DMS114 treated with DMSO at 0.1 percent for 48 hours (cell line): ENCODE results near the gene BRD3OS.

Experiments
- DNase-seq: peaks from one replicate; lab custom pipeline; 2025; ENCODE audit not compliant: unreplicated experiment; lab: John Stamatoyannopoulos, UW

Gene BRD3OS

GRCh38 chr9:134004131-134004873 is 21.0 kb upstream of the BRD3OS start:
- no peak for DNase-seq

DNA sequence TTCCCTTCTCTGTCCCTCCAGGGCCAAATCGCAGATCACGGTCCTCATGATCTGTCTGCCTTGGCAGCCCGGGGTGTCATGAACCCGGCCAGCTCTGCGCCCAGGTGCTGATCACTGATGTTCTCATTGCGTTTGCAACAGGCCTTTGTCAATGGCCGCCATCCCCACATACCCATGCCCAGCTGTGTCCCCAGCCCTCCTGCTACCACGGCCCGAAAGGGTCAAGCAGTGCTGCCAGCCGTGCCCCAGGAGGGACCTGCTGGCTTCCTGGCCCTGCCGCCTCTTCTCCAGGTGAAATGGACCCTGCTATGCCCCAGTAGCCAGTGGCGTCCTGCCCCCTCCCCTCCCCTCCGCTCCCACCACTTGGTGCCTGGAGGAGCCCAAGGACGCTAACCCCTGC is 20.4 kb upstream of the BRD3OS start:
- DNase-seq, result no peak

DNA sequence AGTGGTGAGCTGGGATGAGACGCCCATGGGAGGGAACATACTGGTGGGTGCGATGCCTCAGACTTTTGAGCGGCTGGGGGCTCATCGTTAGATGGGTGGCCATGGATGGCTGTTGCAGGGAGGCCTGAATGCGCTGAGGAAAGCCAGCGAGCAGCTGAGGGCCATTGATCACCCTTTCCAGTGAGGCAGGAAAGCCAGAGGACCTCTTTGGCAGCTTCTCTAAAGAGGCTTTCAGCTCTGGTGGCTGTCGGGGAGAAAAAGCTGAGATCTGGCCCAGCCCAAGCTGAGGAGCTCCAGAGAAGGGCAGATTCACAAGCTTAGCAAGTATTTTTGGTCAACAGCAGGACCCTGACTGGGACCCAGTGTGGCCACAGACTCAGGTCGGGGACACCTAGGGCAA is 19.9 kb upstream of the BRD3OS start:
- no peak for DNase-seq

DNA sequence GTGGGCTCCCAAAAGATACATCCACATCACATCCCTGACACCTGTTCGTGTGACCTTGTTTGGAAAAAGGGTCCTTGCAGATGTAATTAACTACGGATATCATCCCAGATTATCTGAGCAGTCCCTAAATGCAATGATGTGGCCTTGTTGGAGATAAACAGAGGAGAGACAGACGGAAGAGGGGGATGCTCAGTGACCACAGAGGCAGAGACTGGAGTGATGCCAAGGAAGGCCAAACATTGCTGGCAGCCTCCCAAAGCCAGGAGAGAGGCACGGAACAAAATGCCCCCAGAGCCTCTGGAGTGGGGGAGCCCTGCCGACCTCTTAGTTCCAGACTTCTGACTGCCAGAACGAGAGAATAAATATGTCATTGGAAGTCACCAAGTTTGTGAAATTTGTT is 18.1 kb upstream of the BRD3OS start:
- no peak for DNase-seq

DNA sequence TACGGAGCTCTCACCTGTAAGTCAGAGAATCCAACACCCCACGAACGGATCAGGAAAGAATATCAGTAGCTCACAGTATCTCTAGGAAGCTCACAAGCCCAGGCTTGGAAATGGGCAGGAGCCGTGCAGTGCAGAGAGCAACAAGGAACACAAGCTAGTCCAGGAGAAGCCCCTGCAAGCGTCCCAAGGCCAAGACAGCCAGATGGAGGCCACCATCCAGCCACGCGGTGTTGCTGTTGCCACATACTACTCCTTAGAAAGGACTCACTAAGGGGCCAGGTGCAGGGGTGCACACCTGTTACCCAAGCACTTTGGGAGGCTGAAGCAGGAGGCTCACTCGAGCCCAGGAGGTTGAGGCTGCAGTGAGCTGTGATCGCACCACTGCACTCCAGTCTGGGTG is 17.7 kb upstream of the BRD3OS start:
- DNase-seq, result no peak

GRCh38 chr9:134010310-134011173 is 14.7 kb upstream of the BRD3OS start:
- DNase-seq, result no peak

- DNase-seq, result no peak
Observed at GRCh38 chr9:134011401-134011800, 13.9 kb upstream of the BRD3OS start.

DNA sequence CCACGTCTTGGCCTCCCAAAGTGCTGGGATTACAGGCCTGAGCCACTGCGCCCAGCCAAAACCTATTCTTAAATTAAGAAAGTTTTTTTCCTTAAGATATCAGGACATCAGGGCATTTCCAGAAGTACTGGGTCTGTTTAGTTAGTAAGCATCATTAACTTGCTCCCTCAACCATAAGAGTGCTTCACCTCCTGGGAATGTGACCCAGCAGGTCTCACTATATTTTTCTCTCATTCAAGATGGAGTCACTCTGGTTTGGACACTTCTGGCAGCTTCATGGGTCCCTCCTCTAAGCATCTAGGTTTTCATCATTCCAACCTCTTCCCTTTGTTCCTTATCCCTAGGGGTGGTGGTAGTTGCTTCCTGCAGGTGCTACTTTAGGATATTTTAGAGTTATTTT is 10.3 kb upstream of the BRD3OS start:
- DNase-seq, result no peak

DNA sequence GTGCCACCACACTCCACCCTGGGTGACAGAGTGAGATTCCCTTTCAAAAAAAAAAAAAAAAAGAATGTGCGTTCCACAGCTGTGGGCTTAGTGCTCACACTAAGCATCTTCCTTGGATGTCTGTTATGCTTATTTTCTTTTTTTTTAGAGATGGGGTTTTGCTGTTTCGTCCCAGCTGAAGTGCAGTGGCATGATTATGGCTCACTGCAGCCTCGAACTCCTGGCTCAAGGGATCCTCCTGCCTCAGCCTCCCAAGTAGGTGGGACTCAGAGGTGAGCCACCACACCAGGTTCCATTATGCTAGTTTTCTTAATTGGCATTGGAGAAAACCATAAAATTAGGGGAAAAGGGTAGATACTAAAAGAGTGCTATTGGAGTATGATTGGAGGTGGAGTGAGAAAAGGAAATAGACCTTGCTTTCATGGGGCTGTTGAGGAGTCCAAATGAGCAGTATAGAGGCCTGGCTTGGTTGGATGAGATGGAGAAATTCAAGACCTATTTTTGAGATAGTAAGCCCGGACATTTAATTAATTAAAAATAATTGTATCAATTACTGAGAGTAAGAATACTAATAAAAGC is 978 bp upstream of the BRD3OS start:
- DNase-seq, result no peak

DNA sequence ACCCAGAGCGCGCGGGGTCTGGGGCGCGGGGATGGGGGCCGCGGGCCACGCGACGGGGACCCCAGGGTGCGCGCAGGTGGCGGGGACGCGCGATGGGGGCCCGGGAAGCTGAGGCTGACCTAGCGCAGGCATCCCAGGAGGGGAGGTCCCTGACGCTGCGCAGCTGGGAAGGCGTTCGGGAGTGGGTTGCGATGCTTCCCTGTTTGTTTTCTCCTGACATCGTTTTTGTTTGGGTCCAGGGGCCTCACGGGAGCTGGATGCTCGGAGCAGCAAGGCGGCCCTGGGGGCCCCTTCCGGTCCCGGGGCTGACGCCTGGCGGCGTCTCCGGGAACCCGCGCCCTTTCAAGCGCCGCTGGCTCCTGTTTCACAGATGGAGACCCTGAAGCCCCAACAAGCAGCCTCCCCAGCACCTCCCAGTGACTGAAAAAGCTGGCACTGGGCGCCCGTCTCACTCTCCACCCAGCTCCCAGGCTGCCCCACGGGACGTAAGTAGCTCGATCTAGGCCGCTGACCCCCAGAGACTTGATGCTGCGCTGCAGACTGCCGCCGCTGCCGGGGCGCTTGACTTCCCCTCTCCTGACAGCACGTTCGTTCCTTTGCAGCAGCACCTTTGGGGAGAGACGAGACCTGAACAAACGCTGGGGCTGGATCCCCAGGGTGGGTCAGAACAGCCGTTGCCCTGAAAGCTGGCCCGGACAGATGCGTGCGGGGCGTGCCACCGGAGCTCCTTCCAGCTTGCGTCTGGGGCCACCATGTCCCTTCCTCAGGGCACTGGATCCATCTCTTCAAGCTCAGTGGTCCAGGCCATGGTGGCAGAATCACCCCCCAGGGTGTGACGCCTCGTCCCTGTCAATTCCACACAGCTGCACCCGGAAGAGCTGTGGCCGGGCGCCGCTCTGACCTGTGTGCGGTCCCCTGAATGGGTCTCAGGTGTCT is 593 bp downstream of the BRD3OS start:
- DNase-seq, result peak; percentile 16

GRCh38 chr9:134026581-134026980 is 1.3 kb downstream of the BRD3OS start:
- no peak for DNase-seq

- DNase-seq, result no peak
Observed at GRCh38 chr9:134026981-134027380, 1.7 kb downstream of the BRD3OS start.

DNA sequence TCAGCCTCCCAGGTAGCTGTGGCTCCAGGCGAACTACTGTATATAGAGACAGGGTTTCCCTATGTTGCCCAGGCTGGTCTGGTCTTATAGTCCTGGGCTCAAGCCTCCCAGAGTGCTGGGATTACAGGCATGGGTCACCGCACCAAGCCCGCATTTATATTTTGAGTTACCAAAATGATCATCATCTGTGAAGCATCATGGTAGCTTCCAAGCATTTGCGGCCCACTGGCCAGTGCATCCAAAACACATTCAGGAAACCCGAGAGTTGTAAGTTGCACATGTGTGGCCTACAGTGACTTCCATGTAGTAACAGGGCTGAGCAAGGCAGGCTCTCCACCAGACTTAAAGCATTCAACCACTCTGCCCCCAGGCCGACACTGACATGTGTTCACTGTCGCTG is 2.3 kb downstream of the BRD3OS start:
- no peak for DNase-seq

- DNase-seq, result no peak
Observed at GRCh38 chr9:134028076-134028475, 2.8 kb downstream of the BRD3OS start.

- DNase-seq, result no peak
Observed at GRCh38 chr9:134028575-134029247, 3.4 kb downstream of the BRD3OS start.

GRCh38 chr9:134029248-134030226 is 4.3 kb downstream of the BRD3OS start:
- no peak for DNase-seq

DNA sequence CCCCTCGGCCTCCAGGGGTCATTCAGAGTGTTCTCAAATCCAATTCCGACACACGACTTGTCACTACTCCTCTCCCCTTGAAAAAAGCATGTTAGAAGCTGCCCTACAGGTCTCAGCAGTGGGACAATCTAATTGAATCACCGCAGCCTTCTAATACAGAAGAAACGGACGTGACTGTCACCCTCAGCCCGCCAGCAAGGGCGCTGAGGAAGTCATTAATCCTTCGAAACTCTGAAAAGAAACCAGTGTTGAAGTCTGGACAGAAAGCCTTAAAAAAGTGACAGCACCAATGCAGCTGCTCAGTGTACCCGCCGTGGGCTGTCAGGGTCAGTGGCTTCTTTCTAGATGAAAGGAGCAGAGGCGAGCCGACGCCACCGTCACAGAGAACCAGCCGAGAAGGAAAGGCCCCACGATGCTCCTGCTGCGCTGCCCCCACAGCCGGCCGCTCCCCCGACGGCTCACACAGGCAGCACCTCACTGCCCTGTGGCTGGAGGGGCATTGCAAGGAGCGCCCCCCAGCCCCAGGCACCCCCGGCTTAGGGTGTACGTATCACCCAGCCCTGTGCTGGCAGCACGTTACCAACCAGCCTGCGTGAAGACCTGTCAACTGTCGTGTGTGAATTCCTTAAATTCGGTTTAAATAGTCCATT is 5.7 kb downstream of the BRD3OS start:
- no peak for DNase-seq

DNA sequence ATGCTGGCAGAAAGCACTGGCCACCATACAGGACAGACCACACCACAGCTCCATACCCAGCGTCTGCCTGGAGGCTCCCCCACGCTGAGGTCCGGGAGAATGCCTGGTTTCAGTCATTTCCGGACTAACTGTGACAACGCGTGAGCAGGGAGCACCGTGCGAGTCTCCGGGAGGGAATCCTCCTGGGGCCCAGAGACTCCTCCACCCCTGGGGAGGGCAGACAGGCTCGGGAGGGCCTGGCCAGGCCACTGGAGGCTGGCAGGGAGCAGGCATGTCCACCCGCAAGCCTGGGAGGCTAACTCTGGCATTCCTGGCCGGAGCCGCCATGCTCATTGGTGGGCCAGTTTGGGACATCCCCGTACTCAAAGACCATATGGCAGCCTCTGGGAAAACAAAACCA is 6.5 kb downstream of the BRD3OS start:
- DNase-seq, result no peak
